ENCODE measurements around the gene NEU2.

NEU2 gene

DNA sequence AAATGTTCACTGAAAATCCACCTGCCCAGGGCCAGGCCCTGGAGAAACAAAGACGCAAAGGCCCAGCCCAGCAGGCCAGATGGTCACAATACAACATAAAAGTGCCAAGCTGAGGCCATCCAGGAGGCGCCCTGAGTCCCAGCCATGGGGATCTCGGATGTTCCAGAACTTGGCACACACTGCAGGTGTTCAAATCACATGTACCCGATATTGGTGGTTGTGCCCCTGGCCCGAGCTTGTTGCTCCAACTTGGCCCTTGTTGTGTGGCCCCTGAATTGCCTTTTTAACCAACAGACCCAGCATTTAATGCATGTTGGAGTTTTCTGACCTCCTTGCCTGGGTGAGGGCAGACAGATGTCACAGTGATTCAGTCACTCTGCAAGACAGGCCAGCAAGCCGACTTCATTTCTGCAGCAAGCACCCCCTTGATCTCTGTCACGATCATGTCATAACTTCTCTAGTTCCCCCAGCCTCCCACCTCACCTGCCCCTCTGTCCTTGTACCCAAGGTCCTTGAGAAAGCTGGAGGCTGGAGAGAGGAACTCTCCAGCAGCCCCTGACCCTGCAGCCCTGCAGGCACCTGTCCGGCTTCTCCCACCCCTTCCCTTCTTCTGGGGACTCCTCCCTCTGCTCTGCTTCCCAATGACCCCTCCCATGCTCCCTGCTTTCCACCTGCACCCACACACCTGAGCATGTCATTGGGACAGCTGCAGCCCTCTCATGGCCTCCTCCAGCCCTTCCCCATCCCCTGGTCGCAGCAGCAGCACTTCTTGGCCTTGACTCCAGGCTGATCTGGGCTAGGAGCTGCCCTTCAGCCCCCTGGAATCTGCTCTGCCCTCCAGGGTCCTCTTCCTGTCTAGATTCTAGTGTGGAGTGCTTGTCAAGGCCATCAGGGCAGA lies 28.6 kb upstream of the NEU2 start:
- TF ChIP-seq, protein P1, sequence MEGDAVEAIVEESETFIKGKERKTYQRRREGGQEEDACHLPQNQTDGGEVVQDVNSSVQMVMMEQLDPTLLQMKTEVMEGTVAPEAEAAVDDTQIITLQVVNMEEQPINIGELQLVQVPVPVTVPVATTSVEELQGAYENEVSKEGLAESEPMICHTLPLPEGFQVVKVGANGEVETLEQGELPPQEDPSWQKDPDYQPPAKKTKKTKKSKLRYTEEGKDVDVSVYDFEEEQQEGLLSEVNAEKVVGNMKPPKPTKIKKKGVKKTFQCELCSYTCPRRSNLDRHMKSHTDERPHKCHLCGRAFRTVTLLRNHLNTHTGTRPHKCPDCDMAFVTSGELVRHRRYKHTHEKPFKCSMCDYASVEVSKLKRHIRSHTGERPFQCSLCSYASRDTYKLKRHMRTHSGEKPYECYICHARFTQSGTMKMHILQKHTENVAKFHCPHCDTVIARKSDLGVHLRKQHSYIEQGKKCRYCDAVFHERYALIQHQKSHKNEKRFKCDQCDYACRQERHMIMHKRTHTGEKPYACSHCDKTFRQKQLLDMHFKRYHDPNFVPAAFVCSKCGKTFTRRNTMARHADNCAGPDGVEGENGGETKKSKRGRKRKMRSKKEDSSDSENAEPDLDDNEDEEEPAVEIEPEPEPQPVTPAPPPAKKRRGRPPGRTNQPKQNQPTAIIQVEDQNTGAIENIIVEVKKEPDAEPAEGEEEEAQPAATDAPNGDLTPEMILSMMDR (conservative IDR thresholded peaks at IDR 0.05; ENCODE audit: low read length), result no peak
- no peak for TF ChIP-seq EZH2phosphoT487 (IDR thresholded peaks at IDR 0.05; ENCODE audit: borderline replicate concordance)
- H3K9me3 ChIP-seq (ENCODE audit: insufficient read depth, low read depth, low read length), result no peaks in the 10 kb centered on the region
- H3K79me2 ChIP-seq (ENCODE audit: insufficient read depth, low read length), result no peaks in the 10 kb centered on the region
- no peaks in the 10 kb centered on the region for H3K4me1 ChIP-seq (ENCODE audit: insufficient read depth, low read length, poor library complexity, severe bottlenecking)
- no peak overlapping the region for H3K4me3 ChIP-seq (ENCODE audit: low read length, poor library complexity, severe bottlenecking)
- no peak overlapping the region for H2AFZ ChIP-seq (ENCODE audit: low read length)
- H4K20me1 ChIP-seq (ENCODE audit: insufficient read depth, low read length, poor library complexity, severe bottlenecking), result no peaks in the 10 kb centered on the region
- no peaks in the 10 kb centered on the region for H3K36me3 ChIP-seq (ENCODE audit: insufficient read depth, low read length)
- no peaks in the 10 kb centered on the region for H3K27me3 ChIP-seq (ENCODE audit: insufficient read depth, low read length, poor library complexity, severe bottlenecking)
- no peak overlapping the region for H3K9ac ChIP-seq (ENCODE audit: low read depth, low read length, poor library complexity, severe bottlenecking)
- no peak overlapping the region for H3K4me2 ChIP-seq (ENCODE audit: low read depth, low read length, poor library complexity, severe bottlenecking)
- no peaks in the 10 kb centered on the region for H3F3A ChIP-seq (ENCODE audit: low read depth)
- H3K9me2 ChIP-seq (replicated peaks; ENCODE audit: low read depth, low read length), result no peaks in the 10 kb centered on the region

DNA sequence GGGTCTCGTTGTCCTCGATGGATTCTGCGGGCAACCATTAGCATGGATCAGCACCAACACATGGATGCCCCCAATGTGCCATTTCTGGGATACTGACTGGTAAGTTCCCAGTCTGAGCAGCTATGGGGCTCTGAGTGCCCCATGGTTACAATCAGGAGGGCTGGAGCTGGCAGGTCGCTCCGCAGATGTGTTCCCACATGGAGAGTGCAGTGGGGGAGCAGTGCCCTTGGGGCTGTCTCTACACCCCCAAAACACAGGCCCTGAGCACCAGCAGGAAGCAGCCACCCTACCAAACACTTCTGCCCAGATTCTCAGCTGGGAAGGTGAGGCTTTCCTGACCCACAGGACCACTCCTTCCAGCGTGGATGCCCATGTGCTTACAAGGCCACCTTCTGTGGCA lies 27.4 kb upstream of the NEU2 start:
- TF ChIP-seq EZH2phosphoT487 (IDR thresholded peaks at IDR 0.05; ENCODE audit: borderline replicate concordance), result no peak
- TF ChIP-seq, protein P1 (conservative IDR thresholded peaks at IDR 0.05; ENCODE audit: low read length), result no peak
- no peaks in the 10 kb centered on the region for H3K9me3 ChIP-seq (ENCODE audit: insufficient read depth, low read depth, low read length)
- no peaks in the 10 kb centered on the region for H3K27me3 ChIP-seq (ENCODE audit: insufficient read depth, low read length, poor library complexity, severe bottlenecking)

DNA sequence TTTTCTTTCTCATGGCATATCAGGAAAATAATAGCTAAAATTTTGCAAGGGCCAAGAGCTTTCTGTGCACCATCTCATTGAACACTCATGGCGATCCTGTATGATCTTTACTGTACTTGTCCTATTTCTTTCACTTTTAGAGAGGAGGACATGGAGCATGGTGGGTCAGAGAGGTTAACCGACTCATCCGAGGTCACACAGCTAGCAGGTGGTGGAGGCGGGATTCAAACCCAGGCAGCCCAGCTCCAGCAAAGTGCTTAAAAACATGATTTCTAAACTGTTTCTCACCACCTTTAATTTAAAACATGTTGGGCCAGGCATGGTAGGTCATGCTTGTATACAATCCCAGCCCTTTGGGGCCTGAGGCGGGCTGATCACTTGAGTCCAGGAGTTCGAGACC lies 25.8 kb upstream of the NEU2 start:
- Histone ChIP-seq H3K27me3 (ENCODE audit: insufficient read depth, low read length, poor library complexity, severe bottlenecking) (no peaks in the 10 kb centered on the region), H3K9ac (ENCODE audit: low read depth, low read length, poor library complexity, severe bottlenecking) (no peak overlapping the region), H3K9me2 (replicated peaks; ENCODE audit: low read depth, low read length) (no peaks in the 10 kb centered on the region), H2AFZ (ENCODE audit: low read length) (no peak overlapping the region), H3K36me3 (ENCODE audit: insufficient read depth, low read length) (no peaks in the 10 kb centered on the region), H4K20me1 (ENCODE audit: insufficient read depth, low read length, poor library complexity, severe bottlenecking) (no peaks in the 10 kb centered on the region), H3K4me3 (ENCODE audit: low read length, poor library complexity, severe bottlenecking) (no peak overlapping the region), H3F3A (ENCODE audit: low read depth) (no peaks in the 10 kb centered on the region), H3K4me1 (ENCODE audit: insufficient read depth, low read length, poor library complexity, severe bottlenecking) (no peaks in the 10 kb centered on the region), H3K79me2 (ENCODE audit: insufficient read depth, low read length) (no peaks in the 10 kb centered on the region), H3K9me3 (ENCODE audit: insufficient read depth, low read depth, low read length) (no peaks in the 10 kb centered on the region), H3K4me2 (ENCODE audit: low read depth, low read length, poor library complexity, severe bottlenecking) (no peak overlapping the region)
- TF ChIP-seq EZH2phosphoT487 (IDR thresholded peaks at IDR 0.05; ENCODE audit: borderline replicate concordance), result no peak
- TF ChIP-seq, protein P1 (conservative IDR thresholded peaks at IDR 0.05; ENCODE audit: low read length), result no peak

More for the DNA sequence above, 27.4 kb upstream of the NEU2 start:
- H3K36me3 ChIP-seq (ENCODE audit: insufficient read depth, low read length), result no peaks in the 10 kb centered on the region
- no peak overlapping the region for H3K9ac ChIP-seq (ENCODE audit: low read depth, low read length, poor library complexity, severe bottlenecking)
- no peaks in the 10 kb centered on the region for H4K20me1 ChIP-seq (ENCODE audit: insufficient read depth, low read length, poor library complexity, severe bottlenecking)
- no peaks in the 10 kb centered on the region for H3K9me2 ChIP-seq (replicated peaks; ENCODE audit: low read depth, low read length)
- H2AFZ ChIP-seq (ENCODE audit: low read length), result no peak overlapping the region
- no peaks in the 10 kb centered on the region for H3K4me1 ChIP-seq (ENCODE audit: insufficient read depth, low read length, poor library complexity, severe bottlenecking)
- H3K4me3 ChIP-seq (ENCODE audit: low read length, poor library complexity, severe bottlenecking), result no peak overlapping the region
- no peaks in the 10 kb centered on the region for H3K79me2 ChIP-seq (ENCODE audit: insufficient read depth, low read length)
- H3F3A ChIP-seq (ENCODE audit: low read depth), result no peaks in the 10 kb centered on the region
- no peak overlapping the region for H3K4me2 ChIP-seq (ENCODE audit: low read depth, low read length, poor library complexity, severe bottlenecking)

All from Loucy (cell line).